Fibroblast of upper back skin (primary cell): ENCODE measurements around the gene ELK3.

Experiments used
- DNase-seq: peaks from one replicate; pipeline ENCODE4 v3.0.0-alpha.2; 2013

ELK3 gene

GRCh38 chr12:96189781-96190180 lies 4.4 kb upstream of the ELK3 start:
- DNase-seq: no peak

GRCh38 chr12:96190413-96191108 lies 3.6 kb upstream of the ELK3 start:
- DNase-seq: peak; percentile 28

GRCh38 chr12:96192926-96193573 lies 1.1 kb upstream of the ELK3 start:
- DNase-seq: no peak

- DNase-seq: no peak
These were observed 358 bp downstream of the ELK3 start for GRCh38 chr12:96194576-96194889.

- peak; percentile 91 for DNase-seq
These were observed 1.0 kb downstream of the ELK3 start for GRCh38 chr12:96194971-96195844.

GRCh38 chr12:96195845-96196451 lies 1.8 kb downstream of the ELK3 start:
- DNase-seq: peak; percentile 85

GRCh38 chr12:96196781-96197180 lies 2.6 kb downstream of the ELK3 start:
- peak; percentile 31 for DNase-seq

GRCh38 chr12:96197503-96198272 lies 3.5 kb downstream of the ELK3 start:
- DNase-seq: peak; percentile 93

GRCh38 chr12:96198965-96199364 lies 4.8 kb downstream of the ELK3 start:
- peak; percentile 91 for DNase-seq

GRCh38 chr12:96199464-96199863 lies 5.3 kb downstream of the ELK3 start:
- no peak for DNase-seq

- DNase-seq: no peak
These were observed 7.4 kb downstream of the ELK3 start for GRCh38 chr12:96201272-96202227.

GRCh38 chr12:96204381-96204780 lies 10.2 kb downstream of the ELK3 start:
- no peak for DNase-seq

- no peak for DNase-seq
These were observed 11.7 kb downstream of the ELK3 start for GRCh38 chr12:96205908-96206307.

- peak; percentile 32 for DNase-seq
These were observed 12.9 kb downstream of the ELK3 start for GRCh38 chr12:96206936-96207662.

GRCh38 chr12:96208346-96208745 lies 14.2 kb downstream of the ELK3 start:
- DNase-seq: peak; percentile 72

- peak; percentile 20 for DNase-seq
These were observed 14.8 kb downstream of the ELK3 start for GRCh38 chr12:96208801-96209549.

- no peak for DNase-seq
These were observed 16.3 kb downstream of the ELK3 start for GRCh38 chr12:96210376-96211055.

- no peak for DNase-seq
These were observed 17.8 kb downstream of the ELK3 start for GRCh38 chr12:96211988-96212387.
